Measurements from ENCODE around the gene CRYZL1.

Gene CRYZL1

DNA sequence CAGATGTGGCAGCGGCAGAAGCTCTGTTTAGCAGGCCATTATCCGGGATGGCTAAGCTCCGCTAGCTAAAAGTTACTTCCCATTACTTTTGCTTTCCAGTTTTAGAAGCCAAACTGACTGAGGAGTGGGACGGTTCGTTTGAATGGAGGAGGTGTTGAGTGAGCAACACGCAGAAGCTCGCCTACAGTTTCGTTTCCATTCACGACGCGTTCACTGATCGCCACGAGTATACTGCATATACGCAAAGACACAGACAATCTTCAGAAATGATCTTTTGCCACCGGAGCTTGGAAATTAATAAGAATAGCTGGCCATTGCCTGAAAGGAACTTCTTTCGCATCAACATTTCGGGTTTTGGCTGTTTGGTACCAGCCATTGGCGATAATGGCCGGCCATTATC is 84.1 kb downstream of the CRYZL1 start:
- DNase-seq, result no peak

DNA sequence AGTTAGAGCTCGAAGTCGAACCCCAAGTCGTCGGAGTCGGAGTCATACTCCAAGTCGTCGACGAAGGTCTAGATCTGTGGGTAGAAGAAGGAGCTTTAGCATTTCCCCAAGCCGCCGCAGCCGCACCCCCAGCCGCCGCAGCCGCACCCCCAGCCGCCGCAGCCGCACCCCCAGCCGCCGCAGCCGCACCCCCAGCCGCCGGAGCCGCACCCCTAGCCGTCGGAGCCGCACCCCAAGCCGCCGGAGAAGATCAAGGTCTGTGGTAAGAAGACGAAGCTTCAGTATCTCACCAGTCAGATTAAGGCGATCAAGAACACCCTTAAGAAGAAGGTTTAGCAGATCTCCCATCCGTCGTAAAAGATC is 86.6 kb downstream of the CRYZL1 start:
- DNase-seq, result no peak

DNA sequence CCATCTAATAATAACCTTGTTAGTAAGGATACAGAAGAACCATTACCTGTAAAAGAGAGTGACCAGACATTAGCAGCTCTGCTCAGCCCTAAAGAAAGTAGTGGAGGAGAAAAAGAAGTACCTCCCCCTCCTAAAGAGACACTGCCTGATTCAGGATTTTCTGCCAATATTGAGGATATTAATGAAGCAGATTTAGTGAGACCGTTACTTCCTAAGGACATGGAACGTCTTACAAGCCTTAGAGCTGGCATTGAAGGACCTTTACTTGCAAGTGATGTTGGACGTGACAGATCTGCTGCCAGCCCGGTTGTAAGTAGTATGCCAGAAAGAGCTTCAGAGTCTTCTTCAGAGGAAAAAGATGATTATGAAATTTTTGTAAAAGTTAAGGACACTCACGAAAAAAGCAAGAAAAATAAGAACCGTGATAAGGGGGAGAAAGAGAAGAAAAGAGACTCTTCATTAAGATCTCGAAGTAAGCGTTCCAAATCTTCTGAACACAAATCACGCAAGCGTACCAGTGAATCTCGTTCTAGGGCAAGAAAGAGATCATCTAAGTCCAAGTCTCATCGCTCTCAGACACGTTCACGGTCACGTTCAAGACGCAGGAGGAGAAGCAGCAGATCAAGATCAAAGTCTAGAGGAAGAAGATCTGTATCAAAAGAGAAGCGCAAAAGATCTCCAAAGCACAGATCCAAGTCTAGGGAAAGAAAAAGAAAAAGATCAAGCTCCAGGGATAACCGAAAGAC is 87.1 kb downstream of the CRYZL1 start:
- no peak for DNase-seq

DNA sequence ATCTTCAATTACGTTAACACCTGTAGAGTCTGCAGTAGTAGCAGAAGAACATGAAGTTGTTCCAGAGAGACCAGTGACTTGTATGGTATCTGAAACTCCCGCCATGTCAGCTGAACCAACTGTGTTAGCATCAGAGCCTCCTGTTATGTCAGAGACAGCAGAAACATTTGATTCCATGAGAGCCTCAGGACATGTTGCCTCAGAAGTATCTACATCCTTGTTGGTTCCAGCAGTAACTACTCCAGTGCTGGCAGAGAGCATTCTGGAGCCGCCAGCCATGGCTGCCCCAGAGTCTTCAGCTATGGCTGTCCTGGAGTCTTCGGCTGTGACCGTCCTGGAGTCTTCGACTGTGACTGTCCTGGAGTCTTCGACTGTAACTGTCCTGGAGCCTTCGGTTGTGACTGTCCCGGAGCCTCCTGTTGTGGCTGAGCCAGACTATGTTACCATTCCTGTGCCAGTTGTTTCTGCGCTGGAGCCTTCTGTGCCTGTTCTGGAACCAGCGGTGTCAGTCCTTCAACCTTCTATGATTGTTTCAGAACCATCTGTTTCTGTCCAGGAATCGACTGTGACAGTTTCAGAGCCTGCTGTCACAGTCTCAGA is 88.4 kb downstream of the CRYZL1 start:
- DNase-seq, result no peak

DNA sequence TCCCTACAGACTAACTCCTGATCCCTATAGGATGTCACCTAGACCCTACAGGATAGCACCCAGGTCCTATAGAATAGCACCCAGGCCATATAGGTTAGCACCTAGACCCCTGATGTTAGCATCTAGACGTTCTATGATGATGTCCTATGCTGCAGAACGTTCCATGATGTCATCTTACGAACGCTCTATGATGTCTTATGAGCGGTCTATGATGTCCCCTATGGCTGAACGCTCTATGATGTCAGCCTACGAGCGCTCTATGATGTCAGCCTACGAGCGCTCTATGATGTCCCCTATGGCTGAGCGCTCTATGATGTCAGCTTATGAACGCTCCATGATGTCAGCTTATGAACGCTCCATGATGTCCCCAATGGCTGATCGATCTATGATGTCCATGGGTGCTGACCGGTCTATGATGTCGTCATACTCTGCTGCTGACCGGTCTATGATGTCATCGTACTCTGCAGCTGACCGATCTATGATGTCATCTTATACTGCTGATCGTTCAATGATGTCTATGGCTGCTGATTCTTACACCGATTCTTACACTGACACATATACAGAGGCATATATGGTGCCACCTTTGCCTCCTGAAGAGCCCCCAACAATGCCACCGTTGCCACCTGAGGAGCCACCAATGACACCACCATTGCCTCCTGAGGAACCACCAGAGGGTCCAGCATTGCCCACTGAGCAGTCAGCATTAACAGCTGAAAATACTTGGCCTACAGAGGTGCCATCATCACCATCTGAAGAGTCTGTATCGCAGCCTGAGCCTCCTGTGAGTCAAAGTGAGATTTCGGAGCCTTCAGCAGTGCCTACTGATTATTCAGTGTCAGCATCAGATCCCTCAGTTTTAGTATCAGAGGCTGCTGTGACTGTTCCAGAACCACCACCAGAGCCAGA is 89.2 kb downstream of the CRYZL1 start:
- DNase-seq, result no peak

DNA sequence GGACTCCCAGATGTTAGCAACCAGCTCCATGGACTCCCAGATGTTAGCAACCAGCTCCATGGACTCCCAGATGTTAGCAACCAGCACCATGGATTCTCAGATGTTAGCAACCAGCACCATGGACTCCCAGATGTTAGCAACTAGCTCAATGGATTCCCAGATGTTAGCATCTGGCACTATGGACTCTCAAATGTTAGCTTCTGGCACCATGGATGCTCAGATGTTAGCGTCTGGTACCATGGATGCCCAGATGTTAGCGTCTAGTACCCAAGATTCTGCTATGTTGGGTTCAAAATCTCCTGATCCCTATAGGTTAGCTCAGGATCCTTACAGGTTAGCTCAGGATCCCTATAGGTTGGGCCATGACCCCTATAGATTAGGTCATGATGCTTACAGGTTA is 89.9 kb downstream of the CRYZL1 start:
- no peak for DNase-seq

DNA sequence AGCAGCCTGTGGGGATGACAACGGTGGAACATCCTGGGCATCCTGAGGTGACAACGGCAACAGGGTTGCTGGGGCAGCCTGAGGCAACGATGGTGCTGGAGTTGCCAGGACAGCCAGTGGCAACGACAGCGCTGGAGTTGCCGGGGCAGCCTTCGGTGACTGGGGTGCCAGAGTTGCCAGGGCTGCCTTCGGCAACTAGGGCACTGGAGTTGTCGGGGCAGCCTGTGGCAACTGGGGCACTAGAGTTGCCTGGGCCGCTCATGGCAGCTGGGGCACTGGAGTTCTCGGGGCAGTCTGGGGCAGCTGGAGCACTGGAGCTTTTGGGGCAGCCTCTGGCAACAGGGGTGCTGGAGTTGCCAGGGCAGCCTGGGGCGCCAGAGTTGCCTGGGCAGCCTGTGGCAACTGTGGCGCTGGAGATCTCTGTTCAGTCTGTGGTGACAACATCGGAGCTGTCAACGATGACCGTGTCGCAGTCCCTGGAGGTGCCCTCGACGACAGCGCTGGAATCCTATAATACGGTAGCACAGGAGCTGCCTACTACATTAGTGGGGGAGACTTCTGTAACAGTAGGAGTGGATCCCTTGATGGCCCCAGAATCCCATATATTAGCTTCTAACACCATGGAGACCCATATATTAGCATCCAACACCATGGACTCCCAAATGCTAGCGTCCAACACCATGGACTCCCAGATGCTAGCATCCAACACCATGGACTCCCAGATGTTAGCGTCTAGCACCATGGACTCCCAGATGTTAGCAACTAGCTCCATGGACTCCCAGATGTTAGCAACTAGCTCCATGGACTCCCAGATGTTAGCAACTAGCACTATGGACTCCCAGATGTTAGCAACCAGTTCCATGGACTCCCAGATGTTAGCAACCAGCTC is 90.5 kb downstream of the CRYZL1 start:
- no peak for DNase-seq

DNA sequence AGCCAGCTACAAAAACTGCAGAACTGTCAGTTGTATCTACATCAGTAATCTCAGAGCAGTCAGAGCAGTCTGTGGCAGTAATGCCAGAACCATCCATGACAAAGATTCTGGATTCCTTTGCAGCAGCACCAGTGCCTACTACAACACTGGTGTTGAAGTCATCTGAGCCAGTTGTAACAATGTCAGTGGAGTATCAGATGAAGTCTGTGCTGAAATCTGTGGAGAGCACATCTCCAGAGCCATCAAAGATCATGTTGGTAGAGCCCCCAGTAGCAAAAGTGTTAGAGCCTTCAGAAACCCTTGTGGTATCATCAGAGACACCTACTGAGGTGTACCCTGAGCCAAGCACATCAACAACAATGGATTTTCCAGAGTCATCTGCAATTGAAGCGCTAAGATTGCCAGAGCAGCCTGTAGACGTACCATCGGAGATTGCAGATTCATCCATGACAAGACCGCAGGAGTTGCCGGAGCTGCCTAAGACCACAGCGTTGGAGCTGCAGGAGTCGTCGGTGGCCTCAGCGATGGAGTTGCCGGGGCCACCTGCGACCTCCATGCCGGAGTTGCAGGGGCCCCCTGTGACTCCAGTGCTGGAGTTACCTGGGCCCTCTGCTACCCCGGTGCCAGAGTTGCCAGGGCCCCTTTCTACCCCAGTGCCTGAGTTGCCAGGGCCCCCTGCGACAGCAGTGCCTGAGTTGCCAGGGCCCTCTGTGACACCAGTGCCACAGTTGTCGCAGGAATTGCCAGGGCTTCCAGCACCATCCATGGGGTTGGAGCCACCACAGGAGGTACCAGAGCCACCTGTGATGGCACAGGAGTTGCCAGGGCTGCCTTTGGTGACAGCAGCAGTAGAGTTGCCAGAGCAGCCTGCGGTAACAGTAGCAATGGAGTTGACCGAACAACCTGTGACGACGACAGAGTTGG is 91.4 kb downstream of the CRYZL1 start:
- no peak for DNase-seq

DNA sequence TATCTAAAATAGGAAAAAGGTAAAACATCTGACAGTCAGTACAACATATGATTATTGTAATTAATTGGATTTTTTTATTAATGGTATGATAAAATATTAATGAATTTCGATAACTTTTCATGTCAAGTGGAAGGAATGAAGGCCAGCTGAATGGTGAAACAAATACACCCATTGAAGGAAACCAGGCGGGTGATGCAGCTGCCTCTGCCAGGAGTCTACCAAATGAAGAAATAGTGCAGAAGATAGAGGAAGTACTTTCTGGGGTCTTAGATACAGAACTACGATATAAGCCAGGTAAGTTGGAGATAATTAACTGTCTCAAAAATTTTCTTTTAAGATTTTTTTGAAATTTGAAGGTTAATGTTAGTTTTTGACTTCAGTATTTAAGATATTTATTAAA is 95.5 kb downstream of the CRYZL1 start:
- DNase-seq, result no peak

DNA sequence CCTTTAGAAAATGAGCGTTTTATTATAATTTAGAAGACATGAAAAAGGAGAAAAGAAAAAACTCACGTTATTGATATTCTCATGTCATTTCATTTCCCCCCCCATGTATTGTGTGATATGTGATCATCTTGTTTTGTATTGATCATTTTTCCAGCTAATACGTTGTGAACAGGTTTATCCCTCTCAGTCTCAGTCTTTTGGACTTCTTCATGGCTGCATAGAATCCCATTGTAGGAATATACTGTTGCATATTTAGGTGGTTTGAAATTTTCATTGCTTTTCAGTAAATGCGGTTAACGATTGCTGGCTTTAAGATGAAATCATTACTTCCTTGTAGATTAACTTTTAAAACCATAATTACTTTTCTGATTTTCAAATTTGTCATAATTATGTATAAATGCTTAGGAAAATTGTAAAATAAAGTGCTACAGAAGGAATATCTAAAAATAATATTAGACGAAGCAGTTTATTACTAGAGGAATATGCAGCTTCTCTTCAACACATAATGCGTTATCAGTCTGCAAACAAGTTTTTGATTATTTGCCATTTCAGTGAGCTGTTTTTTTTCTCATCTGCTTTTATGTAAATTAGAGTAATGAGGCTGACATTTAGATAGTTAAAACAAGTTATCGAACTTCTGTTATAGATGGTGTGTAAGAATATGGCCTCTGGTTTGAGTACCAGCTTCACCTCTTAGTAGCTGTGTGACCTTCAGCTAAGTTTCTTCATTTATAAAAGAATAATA is 96.9 kb downstream of the CRYZL1 start:
- no peak for DNase-seq

DNA sequence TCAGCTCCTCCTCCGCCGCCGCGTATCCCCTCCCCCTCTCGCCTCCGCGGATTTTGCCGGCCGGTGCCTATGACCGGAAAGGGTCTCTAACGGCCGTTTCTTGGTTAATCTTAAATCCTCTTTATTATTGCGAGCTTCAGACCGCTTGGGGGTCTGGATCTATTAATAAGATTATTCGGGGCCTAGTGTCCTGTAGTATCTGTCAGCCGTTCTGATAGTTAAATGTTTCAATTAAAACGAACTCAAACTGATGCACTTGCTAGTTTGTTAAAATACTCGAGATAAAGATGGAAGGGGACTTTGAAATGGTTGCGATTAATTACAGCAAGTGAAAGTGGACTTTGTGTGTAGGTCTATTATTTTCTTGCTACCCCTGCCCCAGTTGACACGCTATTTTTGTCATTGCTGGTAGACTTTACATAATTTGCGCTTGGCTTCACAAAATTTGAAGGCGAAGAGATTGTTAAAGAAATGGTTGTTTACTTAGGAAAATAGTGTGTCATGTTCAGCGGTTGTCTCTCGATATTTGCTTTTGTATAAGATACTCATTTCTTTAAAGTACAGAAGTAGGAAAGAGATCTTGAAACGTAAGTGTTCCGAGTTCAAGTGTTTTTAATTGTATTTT is 97.9 kb downstream of the CRYZL1 start:
- DNase-seq, result peak; percentile 85

DNA sequence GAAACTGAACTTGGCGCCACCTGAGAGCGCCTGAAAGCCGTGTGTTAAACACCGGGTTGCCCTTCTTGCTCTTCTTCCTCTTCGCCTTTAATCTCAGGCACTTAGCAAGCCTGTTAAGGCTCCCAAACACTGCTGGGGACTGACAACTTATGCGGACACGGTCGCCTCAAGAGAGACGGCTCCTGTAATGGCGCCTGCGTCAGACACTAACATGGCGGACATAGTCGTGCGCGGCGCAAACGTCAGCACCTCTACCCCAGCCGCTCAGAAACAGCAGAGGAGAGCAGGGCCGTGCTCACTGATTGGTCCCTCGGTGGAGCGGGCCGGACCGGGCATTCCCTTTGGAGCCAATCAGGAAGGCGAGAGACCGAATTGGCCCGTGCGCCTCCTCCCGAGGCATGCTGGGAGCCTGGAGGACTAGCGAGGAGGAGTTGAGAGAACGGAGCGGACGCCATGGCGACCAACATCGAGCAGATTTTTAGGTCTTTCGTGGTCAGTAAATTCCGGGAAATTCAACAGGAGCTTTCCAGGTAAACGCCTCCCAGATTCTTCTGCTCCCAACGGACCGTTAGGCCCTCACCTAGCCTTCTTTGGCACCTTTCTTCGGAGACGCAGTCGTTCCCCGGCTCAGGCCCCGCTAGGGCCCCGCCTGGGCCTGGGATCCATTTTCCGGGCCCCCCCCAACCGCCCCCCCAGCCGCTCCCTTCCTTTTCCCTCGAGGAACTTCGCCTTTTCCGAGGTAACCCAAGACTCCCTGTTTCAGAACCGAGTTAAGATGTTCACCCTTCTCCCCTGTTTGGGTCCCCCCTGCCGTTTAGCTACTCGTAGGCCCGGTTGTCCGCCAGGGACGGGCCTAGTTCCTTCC is 98.7 kb downstream of the CRYZL1 start, which contains the start of gene SON:
Gene SON (plus strand): TSS at position 399 of the 865 bp plus-strand sequence. CDS start 55 bp downstream, at position 454.
- DNase-seq, result peak; percentile 98

DNA sequence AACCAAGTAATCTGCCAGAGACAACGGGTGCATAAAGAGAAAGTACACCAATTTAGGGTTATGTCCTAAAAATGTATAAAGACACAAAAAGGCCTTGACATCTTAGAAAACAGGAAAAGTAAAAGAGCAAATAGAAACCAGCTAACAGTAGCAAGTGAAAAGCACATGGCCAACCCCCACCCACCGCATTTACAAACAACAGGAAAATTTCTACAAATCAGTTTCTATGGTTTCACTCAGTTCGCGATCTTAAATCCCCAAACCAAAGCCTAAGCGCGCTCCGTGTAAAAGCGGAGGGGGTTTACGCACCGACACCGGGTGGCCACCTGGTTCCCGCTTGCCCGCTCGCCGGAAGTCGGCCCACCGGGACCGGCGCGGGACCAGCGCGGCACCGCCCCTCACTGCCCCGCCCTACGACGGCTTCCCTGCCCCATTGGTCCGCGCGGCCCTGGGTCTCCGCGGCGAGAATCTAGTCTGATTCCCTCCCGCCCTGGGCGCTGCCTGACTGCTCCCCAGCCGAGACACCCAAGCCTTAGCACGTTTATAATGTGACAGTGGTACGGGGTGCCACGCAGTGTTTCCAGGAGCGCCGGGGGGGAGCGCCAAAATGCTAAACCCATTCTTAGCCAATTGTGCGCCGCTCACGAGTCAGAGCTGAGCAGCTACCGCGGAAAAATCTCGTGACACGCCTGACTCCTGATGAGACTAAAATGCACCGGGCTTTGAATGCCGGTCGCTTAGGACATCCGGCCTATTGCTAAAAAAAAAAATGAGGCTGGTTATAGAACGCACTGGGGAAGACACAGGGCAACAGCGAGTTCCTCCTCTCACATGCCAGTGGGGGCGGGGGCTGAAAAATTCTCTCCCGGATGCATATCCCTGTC is 99.5 kb downstream of the CRYZL1 start, which contains the start of gene GART:
Gene GART (minus strand): TSS at position 362 of the 884 bp plus-strand sequence. CDS start 2,802 bp downstream, outside the sequence.
- peak; percentile 91 for DNase-seq

DNA sequence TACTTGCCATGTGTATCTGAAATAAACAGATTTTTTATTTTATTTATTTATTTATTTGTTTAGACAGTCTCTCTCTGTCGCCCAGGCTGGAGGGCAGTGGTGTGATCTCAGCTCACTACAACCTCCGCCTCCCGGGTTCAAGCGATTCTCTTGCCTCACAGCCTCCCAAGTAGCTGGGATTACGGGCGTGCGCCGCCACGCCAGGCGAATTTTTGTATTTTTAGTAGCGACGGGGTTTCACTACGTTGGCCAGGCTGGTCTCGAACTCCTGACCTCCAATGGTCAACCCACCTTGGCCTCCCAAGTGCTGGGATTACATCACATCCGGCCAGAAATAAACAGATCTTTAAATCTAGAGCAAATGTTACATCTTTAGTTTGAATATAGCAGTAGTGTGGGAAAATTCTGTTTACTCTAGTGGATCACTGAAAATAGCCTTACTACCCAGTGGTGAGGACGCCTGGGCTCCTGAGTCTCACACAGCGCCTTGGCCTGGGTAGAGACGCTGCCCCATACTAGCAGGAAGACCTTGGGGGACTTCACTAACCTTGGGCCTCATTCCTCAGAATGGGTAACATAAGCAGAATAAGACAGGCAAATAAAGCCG is 100.3 kb downstream of the CRYZL1 start:
- DNase-seq, result peak; percentile 33

DNA sequence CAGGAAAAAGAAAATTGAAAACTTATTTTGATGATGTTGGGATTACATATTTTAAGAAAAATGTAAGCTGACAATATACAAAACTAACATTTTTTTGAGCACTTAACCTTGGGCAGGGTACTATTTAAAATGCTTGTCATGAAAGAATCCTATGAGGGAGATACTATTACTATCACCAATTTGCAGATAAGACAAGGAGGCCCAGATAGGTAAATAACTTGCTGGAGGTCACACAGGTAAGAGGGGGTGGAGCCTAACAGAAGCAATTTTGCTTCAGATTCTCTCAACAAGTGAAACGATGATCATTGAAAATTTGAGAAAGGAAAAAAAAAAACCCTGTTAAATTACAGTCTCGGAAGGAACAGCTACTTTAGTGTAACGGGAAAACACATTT is 100.8 kb downstream of the CRYZL1 start:
- no peak for DNase-seq

DNA sequence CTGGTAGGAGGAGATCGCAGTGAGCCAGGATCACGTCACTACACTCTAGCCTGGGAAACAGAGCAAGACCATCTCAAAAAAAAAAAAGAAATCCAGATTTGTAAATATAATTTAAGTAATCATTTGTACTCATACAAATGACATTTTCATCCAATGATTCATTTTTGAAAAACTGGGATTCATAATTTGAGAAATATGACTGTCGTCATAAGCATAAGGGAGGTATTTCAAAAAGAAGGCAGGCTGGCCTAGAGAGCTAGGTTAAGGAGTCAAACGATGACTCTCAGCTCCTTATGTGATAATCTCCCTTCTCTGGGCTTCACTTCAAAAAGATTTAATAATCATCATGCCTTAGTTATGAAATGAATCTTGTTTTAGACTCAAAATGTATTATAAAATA is 101.9 kb downstream of the CRYZL1 start:
- no peak for DNase-seq

Measured in stimulated activated CD4-positive, alpha-beta T cell treated with anti-CD3 and anti-CD28 coated beads, Interleukin-15, amount 100 ng/mL, for 24 hours (primary cell).